T-cell (primary cell): ENCODE measurements around the gene SRSF1. TPM values are rescaled to one million over a fixed set of nuclear protein-coding genes. Genes with fewer than 3 reads are reported as not detected.
"Not testable (repeated sequence)": the region's sequence is repeated elsewhere in the genome, so short reads cannot be mapped to it uniquely, and the experiment has no call there.

Experiments
- ATAC-seq, 4 experiments: fragments of 200-7000 bp in 3 of 4; fragments of 150-1000 bp in 1 of 4; cut with Tn5 transposase; replicated peaks in 1 of 4; 1 replicate in 3 of 4; 2 replicates in 1 of 4; pipeline ENCODE4 v1.10.0; 2021; ENCODE audit warnings: moderate library complexity in 3 of 4, mild to moderate bottlenecking in 2 of 4, moderate number of reproducible peaks in 1 of 4
- CTCF ChIA-PET, 2 donors: fragments of 300-600 bp; sonication (Branson Sonifier 250); formaldehyde crosslinking; loops; one replicate each; lab custom pipeline; 2022; ENCODE audit warnings: antibody characterized with exemption in 2 of 2; lab: Charles Lee
- POLR2A ChIA-PET, 2 donors: fragments of 300-600 bp; sonication (Branson Sonifier 250); formaldehyde crosslinking; loops; one replicate each; lab custom pipeline; 2022; ENCODE audit warnings: antibody characterized with exemption in 2 of 2; lab: Charles Lee
- DNase-seq, 35 experiments: peaks; one replicate each; pipeline versions ENCODE4 v3.0.0 to v3.0.0-alpha.2; 2013 to 2023
- H3K27ac ChIP-seq: one replicate; pipeline ENCODE4 v1.5.1; 2013; ENCODE audit warnings: low read length
- H3K27me3 ChIP-seq, 2 experiments: replicated peaks in 1 of 2; 1 replicate in 1 of 2; 2 replicates in 1 of 2; pipeline versions ENCODE4 v1.6.1 to v1.7.0; 2013; ENCODE audit warnings: low read length in 1 of 2, mixed read lengths in 1 of 2; ENCODE audit not compliant: control insufficient read depth in 2 of 2, insufficient read depth in 2 of 2; ENCODE audit errors: extremely low read depth in 1 of 2
- H3K36me3 ChIP-seq, 2 donors: 1 replicate in 1 of 2; 2 replicates in 1 of 2; pipeline versions ENCODE4 v1.6.1 to v1.7.0; 2013; ENCODE audit warnings: low read length in 1 of 2; ENCODE audit not compliant: control insufficient read depth in 2 of 2, insufficient read depth in 1 of 2; ENCODE audit errors: extremely low read depth in 1 of 2
- H3K4me1 ChIP-seq, 2 experiments: 1 replicate in 1 of 2; 2 replicates in 1 of 2; pipeline versions ENCODE4 v1.6.1 to v1.7.0; 2013; ENCODE audit warnings: low read length in 2 of 2, mixed read lengths in 1 of 2; ENCODE audit not compliant: insufficient read depth in 2 of 2, control insufficient read depth in 1 of 2; ENCODE audit errors: extremely low read depth in 1 of 2
- H3K4me3 ChIP-seq, 2 donors: 1 replicate in 1 of 2; 2 replicates in 1 of 2; pipeline versions ENCODE4 v1.5.1 to v1.7.0; 2013; ENCODE audit warnings: mild to moderate bottlenecking in 2 of 2, low read length in 1 of 2, moderate library complexity in 1 of 2; ENCODE audit not compliant: control insufficient read depth in 1 of 2; ENCODE audit errors: extremely low read depth in 1 of 2
- H3K9me3 ChIP-seq: 2 replicates; pipeline ENCODE4 v1.7.0; 2013
- H3K27ac Mint-ChIP-seq, 2 donors: one replicate each; pipeline ENCODE4 v1.8.0; 2020 to 2021; ENCODE audit warnings: mild to moderate bottlenecking in 2 of 2, mixed read lengths in 2 of 2
- H3K27me3 Mint-ChIP-seq, 2 donors: one replicate each; pipeline ENCODE4 v1.8.0; 2021 to 2022; ENCODE audit warnings: mixed read lengths in 2 of 2
- H3K36me3 Mint-ChIP-seq: one replicate; pipeline ENCODE4 v1.8.0; 2021; ENCODE audit warnings: mixed read lengths
- H3K4me1 Mint-ChIP-seq, 3 donors: one replicate each; pipeline ENCODE4 v1.8.0; 2020 to 2022; ENCODE audit warnings: mixed read lengths in 3 of 3, mild to moderate bottlenecking in 1 of 3
- H3K4me3 Mint-ChIP-seq, 3 donors: one replicate each; pipeline ENCODE4 v1.8.0; 2020 to 2022; ENCODE audit warnings: mild to moderate bottlenecking in 3 of 3, mixed read lengths in 3 of 3, moderate library complexity in 3 of 3
- H3K9me3 Mint-ChIP-seq, 3 donors: one replicate each; pipeline ENCODE4 v1.8.0; 2020 to 2022; ENCODE audit warnings: mixed read lengths in 3 of 3
- WGBS: methylation state at CpG from one replicate; pipeline ENCODE4 v1.1.5; 2013; ENCODE audit warnings: missing lambda C conversion rate; ENCODE audit not compliant: insufficient coverage; 5-methylcytosine and 5-hydroxymethylcytosine counted together
- total RNA-seq, 35 experiments: library from RNA in 6 of 35; stranded (reverse) in 6 of 35; fragments of 120-200 nt in 1 of 35; gene quantifications; one replicate each; pipeline versions ENCODE4 v1.2.1 to v1.2.4 and lab custom pipeline; 2013 to 2026

SRSF1 gene
- total RNA-seq, 5 donors from 2014 or later (not counting 1 experiment from before 2014, with no cell fraction given): 112 to 266 (median 261) TPM

GRCh38 chr17:57966246-57966645 is 40.8 kb downstream of the SRSF1 start:
- no peak overlapping the region for H3K27ac Mint-ChIP-seq
- Histone ChIP-seq H3K27me3 (peaks cover 0 to 7% of the 10 kb centered on the region in 2 experiments), H3K9me3 (no peaks in the 10 kb centered on the region), H3K36me3 (no peaks in the 10 kb centered on the region), H3K4me1 (no peaks in the 10 kb centered on the region), H3K27ac (no peak overlapping the region), H3K4me3 (no peak overlapping the region)
- DNase-seq (no peak), ATAC-seq (no peak)
- no peaks in the 10 kb centered on the region for H3K36me3 Mint-ChIP-seq
- no peak overlapping the region for H3K4me3 Mint-ChIP-seq
- WGBS: 94% methylated on average over 4 of the region's 5 CpGs
- no peaks in the 10 kb centered on the region for H3K9me3 Mint-ChIP-seq
- H3K4me1 Mint-ChIP-seq: no peaks in the 10 kb centered on the region
- H3K27me3 Mint-ChIP-seq: no peaks in the 10 kb centered on the region
- ChIA-PET CTCF (interaction anchor here in 1 of 2 donors (0.8 kb wide), 1 partner anchor 391 kb away, joined by 3 read pairs; no protein-coding TSS in a partner anchor), POLR2A (no interaction called here)

- peaks cover 0 to 3% of the 10 kb centered on the region in 2 donors for H3K27me3 Mint-ChIP-seq
- no peak overlapping the region for H3K4me3 Mint-ChIP-seq
- 94% methylated on average over 21 of the region's 26 CpGs for WGBS
- no peaks in the 10 kb centered on the region for H3K9me3 Mint-ChIP-seq
- CTCF ChIA-PET: no interaction called here
- no peaks in the 10 kb centered on the region for H3K36me3 Mint-ChIP-seq
- Histone ChIP-seq H3K27me3 (peaks cover 0 to 7% of the 10 kb centered on the region in 2 experiments), H3K27ac (no peak overlapping the region), H3K4me3 (no peak overlapping the region), H3K4me1 (no peaks in the 10 kb centered on the region), H3K9me3 (no peaks in the 10 kb centered on the region), H3K36me3 (no peaks in the 10 kb centered on the region)
- no peaks in the 10 kb centered on the region for H3K4me1 Mint-ChIP-seq
- ATAC-seq (no peak), DNase-seq (no peak)
- H3K27ac Mint-ChIP-seq: no peak overlapping the region
- POLR2A ChIA-PET: no interaction called here
These were observed 41.4 kb downstream of the SRSF1 start for GRCh38 chr17:57965521-57966160.

- Histone ChIP-seq H3K27me3 (peaks cover 0 to 17% of the 10 kb centered on the region in 2 experiments), H3K36me3 (no peaks in the 10 kb centered on the region), H3K27ac (no peak overlapping the region), H3K4me3 (no peak overlapping the region), H3K4me1 (no peaks in the 10 kb centered on the region), H3K9me3 (no peaks in the 10 kb centered on the region)
- H3K9me3 Mint-ChIP-seq: no peaks in the 10 kb centered on the region
- DNase-seq: no peak
- no peak overlapping the region for H3K4me3 Mint-ChIP-seq
- ATAC-seq: no peak
- no peak overlapping the region for H3K27ac Mint-ChIP-seq
- peaks cover 0 to 11% of the 10 kb centered on the region in 2 donors for H3K27me3 Mint-ChIP-seq
- H3K36me3 Mint-ChIP-seq: no peaks in the 10 kb centered on the region
- ChIA-PET POLR2A (no interaction called here), CTCF (no interaction called here)
- H3K4me1 Mint-ChIP-seq: no peaks in the 10 kb centered on the region
- no CpG with 5 or more reads among the region's 6 CpGs for WGBS
These were observed 43.9 kb downstream of the SRSF1 start for GRCh38 chr17:57963149-57963511.

GRCh38 chr17:57962279-57963148 is 44.5 kb downstream of the SRSF1 start:
- Mint-ChIP-seq H3K4me3 (no peak overlapping the region), H3K9me3 (no peaks in the 10 kb centered on the region), H3K27me3 (peaks cover 2 to 11% of the 10 kb centered on the region in 2 donors), H3K27ac (no peak overlapping the region), H3K4me1 (peaks cover 3 to 6% (median 3%) of the 10 kb centered on the region in 3 donors), H3K36me3 (no peaks in the 10 kb centered on the region)
- Histone ChIP-seq H3K4me1 (no peaks in the 10 kb centered on the region), H3K27me3 (peaks cover 0 to 17% of the 10 kb centered on the region in 2 experiments), H3K4me3 (no peak overlapping the region), H3K36me3 (no peaks in the 10 kb centered on the region), H3K27ac (no peak overlapping the region), H3K9me3 (no peaks in the 10 kb centered on the region)
- ChIA-PET CTCF (interaction anchor here in 1 of 2 donors (0.7 kb wide), 1 partner anchor 37 kb away, joined by 3 read pairs; no protein-coding TSS in a partner anchor), POLR2A (interaction anchor here in 1 of 2 donors (0.6 kb wide), 1 partner anchor 40 kb away, joined by 3 read pairs; no protein-coding TSS in a partner anchor)
- no peak for DNase-seq
- no peak for ATAC-seq
- WGBS: 80% methylated on average over 1 of the region's 8 CpGs

GRCh38 chr17:57959929-57960328 is 47.1 kb downstream of the SRSF1 start:
- Histone ChIP-seq H3K9me3 (no peaks in the 10 kb centered on the region), H3K4me3 (no peak overlapping the region), H3K27ac (no peak overlapping the region), H3K36me3 (no peaks in the 10 kb centered on the region), H3K4me1 (peaks cover 7 to 15% of the 10 kb centered on the region in 2 experiments), H3K27me3 (peaks cover 2 to 22% of the 10 kb centered on the region in 2 experiments)
- CTCF ChIA-PET: interaction anchor here (0.6 to 1.1 kb wide), 2 partner anchors 13 to 62 kb away, joined by 3 read pairs; no protein-coding TSS in a partner anchor
- H3K4me3 Mint-ChIP-seq: no peak overlapping the region
- no peaks in the 10 kb centered on the region for H3K36me3 Mint-ChIP-seq
- no peak overlapping the region for H3K27ac Mint-ChIP-seq
- ATAC-seq: no peak
- peaks cover 17 to 21% (median 18%) of the 10 kb centered on the region in 3 donors for H3K4me1 Mint-ChIP-seq
- H3K9me3 Mint-ChIP-seq: no peaks in the 10 kb centered on the region
- peaks cover 7 to 18% of the 10 kb centered on the region in 2 donors for H3K27me3 Mint-ChIP-seq
- POLR2A ChIA-PET: interaction anchor here (0.6 to 0.8 kb wide), 2 partner anchors 14 to 119 kb away, joined by 3 to 5 read pairs; no protein-coding TSS in a partner anchor
- DNase-seq: no peak
- WGBS: 88% methylated on average over 3 of the region's 6 CpGs

GRCh38 chr17:57958391-57958790 is 48.7 kb downstream of the SRSF1 start:
- DNase-seq, H3K36me3 Mint-ChIP-seq, H3K27ac ChIP-seq, H3K36me3 ChIP-seq, ATAC-seq, H3K9me3 ChIP-seq, H3K27ac Mint-ChIP-seq, H3K4me3 ChIP-seq, H3K4me3 Mint-ChIP-seq, H3K9me3 Mint-ChIP-seq: not testable (repeated sequence)
- Mint-ChIP-seq H3K4me1 (peaks cover 19 to 21% (median 21%) of the 10 kb centered on the region in 3 donors), H3K27me3 (peaks cover 10 to 25% of the 10 kb centered on the region in 2 donors)
- Histone ChIP-seq H3K27me3 (peaks cover 2 to 34% of the 10 kb centered on the region in 2 experiments), H3K4me1 (peaks cover 7 to 20% of the 10 kb centered on the region in 2 experiments)
- ChIA-PET POLR2A (interaction anchor here (0.7 kb wide), 3 partner anchors 10 to 30 kb away, joined by 3 to 11 read pairs (median 9); no protein-coding TSS in a partner anchor), CTCF (interaction anchor here in 1 of 2 donors (0.6 to 0.7 kb wide), 3 partner anchors 15 to 717 kb away, joined by 3 to 8 read pairs (median 4); no protein-coding TSS in a partner anchor)
- no CpG with 5 or more reads among the region's 15 CpGs for WGBS
